C1 segment of cervical spinal cord (tissue), 14 donors: ENCODE measurements around the gene BLMH.
"Not testable (repeated sequence)": the region's sequence is repeated elsewhere in the genome, so short reads cannot be mapped to it uniquely, and the experiment has no call there.

Experiments
- DNase-seq, 14 donors: peaks; one replicate each; lab custom pipeline; 2025; lab: John Stamatoyannopoulos, UW

BLMH gene

DNA sequence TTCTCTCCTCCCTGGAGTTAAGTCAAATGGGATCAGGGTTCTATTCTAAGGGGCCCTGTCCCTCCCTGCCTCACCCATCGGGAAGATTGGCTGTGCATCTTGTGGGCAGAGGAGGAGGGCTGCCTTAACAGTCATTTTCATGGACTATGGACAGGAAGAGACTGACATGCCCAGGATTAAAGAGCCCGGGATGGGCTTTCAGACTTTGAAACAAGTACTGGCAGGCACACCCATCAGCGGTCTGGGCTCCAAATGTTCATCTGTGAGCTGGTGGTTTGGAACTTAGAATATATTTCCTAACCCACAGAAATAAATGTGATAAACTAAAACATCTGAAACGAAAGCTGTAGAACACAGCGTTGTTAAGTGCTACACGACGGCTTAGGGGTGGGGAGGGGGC, 62.7 kb downstream of the BLMH start:
- no peak for DNase-seq

GRCh38 chr17:30228011-30228410, 63.7 kb downstream of the BLMH start:
- DNase-seq: no peak

- no peak for DNase-seq
Measured at GRCh38 chr17:30226878-30227277, 64.9 kb downstream of the BLMH start.

GRCh38 chr17:30225919-30226553, 65.7 kb downstream of the BLMH start:
- no peak for DNase-seq

- no peak for DNase-seq
Measured at GRCh38 chr17:30225112-30225511, 66.6 kb downstream of the BLMH start.

DNA sequence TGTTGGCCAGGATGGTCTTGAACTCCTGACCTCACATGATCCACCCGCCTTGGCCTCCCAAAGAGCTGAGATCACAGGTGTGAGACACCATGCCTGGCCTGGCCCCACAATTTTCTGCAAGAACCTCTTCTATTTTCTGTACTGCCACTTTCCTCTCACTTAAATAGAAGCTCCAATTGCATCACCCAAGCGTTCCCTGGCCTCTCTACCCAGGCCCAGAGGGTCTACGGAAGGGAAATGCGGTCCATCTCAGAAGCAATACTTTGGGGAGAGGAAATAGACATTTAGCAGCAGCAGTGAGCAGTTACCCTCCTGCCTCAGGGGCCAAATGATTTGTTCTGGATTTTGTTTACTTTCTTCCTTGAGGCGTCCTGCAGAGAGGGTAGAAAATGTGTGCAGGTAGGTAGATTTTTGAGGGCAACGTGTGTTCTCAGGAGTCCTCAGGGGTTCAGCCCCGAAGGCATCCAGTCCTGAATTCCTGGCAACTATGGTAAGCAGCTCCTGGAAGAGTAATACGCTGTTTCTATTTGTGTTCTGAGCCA, 67.3 kb downstream of the BLMH start:
- DNase-seq: no peak

DNA sequence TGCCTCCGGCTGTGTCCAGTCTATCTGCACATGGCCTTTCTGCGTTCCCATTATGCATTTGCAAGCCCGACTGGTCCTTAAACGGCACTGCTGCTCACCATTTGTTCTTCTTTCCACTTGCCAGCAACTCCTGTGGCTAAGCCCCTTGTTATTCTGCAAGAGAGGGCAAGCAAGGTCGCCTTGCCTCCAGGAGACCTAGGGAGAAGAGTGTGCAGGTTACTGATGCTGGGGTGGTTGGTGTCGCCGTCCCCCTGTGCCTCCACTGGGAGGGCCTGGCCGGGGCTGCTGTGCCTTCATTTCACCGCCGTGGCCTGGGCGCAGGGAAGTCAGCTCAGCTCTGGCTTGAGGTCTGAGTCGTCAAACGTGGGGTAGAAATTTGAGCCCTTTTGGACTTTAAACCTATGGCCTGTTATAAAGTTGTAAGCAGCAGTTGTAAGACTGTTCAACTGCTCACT, 69.0 kb downstream of the BLMH start:
- no peak for DNase-seq

- no peak for DNase-seq
Measured at GRCh38 chr17:30222251-30222650, 69.5 kb downstream of the BLMH start.

- DNase-seq: no peak
Measured at GRCh38 chr17:30221346-30221745, 70.4 kb downstream of the BLMH start.

DNA sequence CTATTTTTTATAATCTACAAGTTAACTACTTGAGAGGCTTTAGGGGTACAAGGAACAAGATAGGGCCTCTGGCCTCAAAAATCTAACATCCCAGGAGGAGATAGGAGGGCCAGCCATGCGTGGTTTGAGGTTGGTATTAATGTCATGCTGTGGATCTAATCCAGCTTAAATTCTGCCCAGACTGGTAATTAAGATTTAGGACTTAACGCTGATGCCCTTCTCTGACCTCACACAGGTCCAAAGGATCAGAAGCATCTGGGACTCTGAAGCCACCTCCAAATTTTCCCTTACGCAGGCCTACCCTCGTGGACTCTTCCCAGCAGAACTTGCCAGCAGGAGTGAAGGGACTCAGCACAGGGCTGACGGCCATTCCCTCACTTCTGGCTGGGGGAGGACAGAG, 71.3 kb downstream of the BLMH start:
- DNase-seq: no peak

DNA sequence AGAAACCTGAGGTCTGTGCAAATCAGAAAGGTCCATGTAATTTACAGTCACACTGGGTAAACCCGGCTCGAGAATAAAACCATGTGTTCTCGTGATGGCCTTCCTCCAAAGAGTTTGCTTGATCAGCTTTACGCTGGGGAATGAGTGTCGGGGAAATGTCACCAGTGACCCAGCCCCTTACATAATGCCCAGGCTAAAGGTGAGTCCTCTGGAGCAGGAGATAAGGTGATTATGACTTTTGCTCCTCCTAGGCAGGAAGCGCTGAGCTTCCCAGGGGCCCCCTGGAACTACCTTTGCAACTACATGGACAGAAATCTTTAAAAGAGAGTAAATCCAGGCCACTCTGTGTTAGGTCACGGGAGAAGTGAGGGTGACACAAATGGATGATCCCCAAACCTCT, 71.9 kb downstream of the BLMH start:
- DNase-seq: no peak

- DNase-seq: no peak
Measured at GRCh38 chr17:30219315-30219714, 72.4 kb downstream of the BLMH start.

DNA sequence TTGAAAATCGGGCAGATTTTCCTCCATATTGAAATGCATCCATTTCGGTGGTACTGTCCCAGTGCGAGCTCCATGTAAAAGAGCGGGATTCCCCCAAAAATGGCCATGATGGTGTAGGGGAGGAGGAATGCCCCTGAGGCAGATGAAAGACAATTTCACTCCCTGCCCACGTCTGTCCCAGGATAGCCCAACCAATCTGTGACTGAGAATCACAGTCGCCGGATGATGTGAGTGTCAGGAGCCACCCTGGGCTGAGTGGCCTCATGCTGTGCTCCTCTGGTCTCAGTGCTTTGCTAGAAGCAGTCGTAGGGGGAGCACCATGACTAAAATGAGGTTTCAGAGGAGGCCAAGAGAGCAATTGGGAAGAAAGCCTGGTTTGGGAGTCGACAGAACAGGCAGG, 72.9 kb downstream of the BLMH start:
- no peak for DNase-seq

DNA sequence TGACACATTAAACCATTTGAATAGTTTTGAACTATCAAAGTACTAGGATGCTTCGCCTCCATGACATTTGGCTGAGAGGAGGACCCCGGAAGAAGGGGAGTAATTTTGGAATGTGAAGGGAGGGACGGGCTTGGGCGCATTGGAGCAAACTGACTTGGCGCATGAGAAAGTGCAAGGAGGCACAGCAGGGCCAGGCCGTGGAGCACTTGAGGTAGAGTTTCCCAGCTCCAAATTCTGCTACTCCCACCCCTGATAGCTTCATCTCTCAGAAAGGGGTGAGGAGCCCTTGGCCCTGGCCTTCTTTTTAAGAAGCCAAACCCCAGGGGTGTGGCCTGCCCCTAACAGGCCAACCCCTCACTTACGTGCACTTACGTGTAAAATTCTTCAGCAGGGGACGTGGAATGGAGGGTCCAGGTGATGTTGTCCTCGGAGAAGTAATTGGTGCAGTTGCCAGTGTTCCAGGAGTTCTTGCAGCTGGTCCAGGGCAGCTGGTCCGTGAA, 73.9 kb downstream of the BLMH start:
- DNase-seq: no peak

GRCh38 chr17:30217054-30217453, 74.7 kb downstream of the BLMH start:
- DNase-seq: no peak

- DNase-seq: no peak
Measured at GRCh38 chr17:30212750-30213149, 79.0 kb downstream of the BLMH start.

DNA sequence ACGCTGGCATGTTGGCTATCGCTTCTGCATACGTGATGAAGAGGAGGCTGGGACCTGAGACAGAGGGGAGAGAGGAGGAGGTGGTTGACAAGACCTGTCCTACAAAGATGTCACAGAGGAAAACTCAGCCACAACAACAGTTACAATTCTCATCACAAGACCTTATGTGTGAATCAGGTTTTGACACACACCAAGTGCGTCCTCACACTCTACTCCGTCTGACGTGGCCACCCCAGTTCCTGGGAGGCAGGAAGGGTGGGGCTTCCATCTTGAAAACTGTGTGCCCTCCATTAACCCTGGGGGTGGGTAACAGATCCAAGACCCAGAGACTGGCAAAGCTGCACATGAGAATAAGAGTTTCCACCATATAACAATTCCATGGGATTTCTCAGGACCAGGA, 80.4 kb downstream of the BLMH start:
- no peak for DNase-seq

DNA sequence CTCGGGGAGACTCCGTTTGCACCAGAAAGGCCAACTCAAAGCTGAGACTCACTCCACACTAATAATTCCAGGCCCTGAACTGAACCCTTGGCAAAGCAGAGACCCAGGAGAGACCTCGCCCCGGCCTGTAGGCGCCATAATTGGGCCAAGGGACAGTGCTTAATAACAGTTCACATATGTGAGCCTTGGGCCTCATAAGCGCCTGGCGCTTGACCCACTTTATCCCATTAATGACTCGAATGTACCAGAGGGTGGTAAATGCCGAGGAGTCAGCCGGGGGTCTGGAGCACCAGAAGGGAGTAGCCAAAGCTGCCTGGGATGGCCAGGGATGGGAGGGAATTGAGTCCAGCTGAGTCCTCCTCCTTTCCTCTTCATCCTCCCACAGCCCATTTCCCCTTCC, 80.8 kb downstream of the BLMH start:
- DNase-seq: no peak

GRCh38 chr17:30210366-30210765, 81.4 kb downstream of the BLMH start:
- DNase-seq: no peak

- no peak for DNase-seq
Measured at GRCh38 chr17:30209930-30210329, 81.8 kb downstream of the BLMH start.

DNA sequence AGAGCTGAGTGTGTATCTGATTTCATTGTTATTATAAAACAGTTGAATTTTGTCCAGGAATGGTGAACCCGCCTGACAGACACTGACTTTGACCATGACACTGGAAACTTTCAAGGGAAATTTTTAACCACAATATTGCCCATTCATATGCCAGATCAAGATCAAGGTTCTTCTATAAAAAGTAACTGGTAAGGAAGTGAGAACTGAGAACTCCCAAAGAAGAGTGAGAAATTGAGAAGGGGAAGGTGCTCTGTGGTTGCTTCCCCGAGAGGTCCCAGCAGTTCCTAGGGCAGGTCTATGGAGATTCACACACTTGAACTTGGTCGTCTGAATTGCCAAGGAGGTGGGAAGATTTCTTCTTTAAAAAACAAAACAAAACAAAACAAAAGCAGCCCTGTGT, 83.5 kb downstream of the BLMH start:
- DNase-seq: no peak

GRCh38 chr17:30207655-30208054, 84.1 kb downstream of the BLMH start:
- DNase-seq: no peak

DNA sequence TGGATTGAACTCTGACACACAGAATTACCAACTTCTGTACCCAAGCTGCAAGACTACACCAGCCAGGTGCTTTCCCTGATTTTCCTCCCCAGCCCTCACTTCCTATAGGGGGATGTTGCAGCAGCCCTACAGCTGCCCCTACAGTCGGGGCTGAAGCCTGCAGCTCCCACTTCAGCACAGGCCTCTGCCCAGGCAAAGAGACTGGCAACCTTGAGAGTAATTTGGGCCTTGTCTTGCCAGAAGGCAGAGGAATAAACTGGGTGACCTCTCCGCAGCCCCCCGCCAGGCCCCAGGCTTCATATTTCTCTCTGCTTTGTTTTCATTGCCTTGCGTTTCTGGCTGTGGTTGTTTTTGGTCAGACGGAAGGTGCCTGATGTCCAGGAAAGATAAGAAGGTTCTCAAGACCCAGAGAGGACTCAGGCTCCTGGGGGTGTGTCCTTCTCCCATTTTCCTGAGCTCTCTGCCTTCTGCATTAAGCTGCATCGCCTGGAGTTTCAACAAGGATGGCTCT, 88.2 kb downstream of the BLMH start:
- DNase-seq: no peak

DNA sequence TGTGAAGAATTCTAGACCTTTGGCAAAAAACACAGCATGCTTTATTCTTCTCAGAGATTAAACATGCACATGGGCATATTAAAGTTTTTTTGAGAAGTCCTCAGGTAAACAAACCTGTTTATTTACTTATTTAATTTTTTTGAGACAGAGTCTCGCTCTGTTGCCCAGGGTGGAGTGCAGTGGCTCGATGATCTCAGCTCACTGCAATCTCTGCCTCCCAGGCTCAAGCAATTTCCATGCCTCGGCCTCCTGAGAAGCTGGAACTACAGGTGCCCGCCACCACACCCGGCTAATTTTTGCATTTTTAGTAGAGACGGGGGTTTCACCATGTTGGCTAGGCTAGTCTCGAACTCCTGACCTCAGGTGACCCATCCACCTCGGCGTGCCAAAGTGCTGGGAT, 91.1 kb downstream of the BLMH start:
- DNase-seq: not testable (repeated sequence)
